Mammary epithelial cell (primary cell): ENCODE results near the gene USH1C.

Source experiments
- EZH2 ChIP-seq: IDR thresholded peaks from 2 replicates; pipeline ENCODE4 v1.6.1; 2012; ENCODE audit warnings: low read length, inconsistent platforms, borderline replicate concordance
- TF ChIP-seq, protein P1 (sequence below), 2 donors: IDR thresholded peaks in 1 of 2; conservative IDR thresholded peaks in 1 of 2; 2 replicates each; pipeline ENCODE4 v1.5.1; 2011 to 2012; ENCODE audit warnings: inconsistent platforms in 2 of 2, low read length in 2 of 2, mild to moderate bottlenecking in 2 of 2, control low read depth in 1 of 2, low read depth in 1 of 2; ENCODE audit not compliant: insufficient read depth in 1 of 2; ENCODE audit errors: extremely low read depth in 1 of 2

DNA sequence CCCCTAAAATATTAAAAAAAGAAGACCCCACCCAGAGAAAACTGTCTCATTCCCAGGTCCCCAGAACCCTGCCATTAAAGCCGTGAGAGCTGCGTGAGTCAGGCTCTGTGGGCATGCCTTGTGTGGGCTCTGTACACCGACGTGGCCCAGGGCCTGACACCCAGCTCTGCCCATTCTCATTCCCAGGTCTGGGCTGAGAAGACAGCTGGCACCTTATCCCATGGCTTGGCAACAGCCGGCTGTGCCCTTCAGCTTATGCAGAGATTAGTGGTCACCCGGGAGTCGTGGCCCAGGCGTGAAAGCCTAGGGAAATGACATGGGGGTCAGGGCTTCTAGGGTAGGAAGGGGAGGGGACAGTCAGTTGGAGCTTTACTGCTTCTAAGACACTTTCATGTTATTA, 34.7 kb upstream of the USH1C start:
- TF ChIP-seq, protein P1, sequence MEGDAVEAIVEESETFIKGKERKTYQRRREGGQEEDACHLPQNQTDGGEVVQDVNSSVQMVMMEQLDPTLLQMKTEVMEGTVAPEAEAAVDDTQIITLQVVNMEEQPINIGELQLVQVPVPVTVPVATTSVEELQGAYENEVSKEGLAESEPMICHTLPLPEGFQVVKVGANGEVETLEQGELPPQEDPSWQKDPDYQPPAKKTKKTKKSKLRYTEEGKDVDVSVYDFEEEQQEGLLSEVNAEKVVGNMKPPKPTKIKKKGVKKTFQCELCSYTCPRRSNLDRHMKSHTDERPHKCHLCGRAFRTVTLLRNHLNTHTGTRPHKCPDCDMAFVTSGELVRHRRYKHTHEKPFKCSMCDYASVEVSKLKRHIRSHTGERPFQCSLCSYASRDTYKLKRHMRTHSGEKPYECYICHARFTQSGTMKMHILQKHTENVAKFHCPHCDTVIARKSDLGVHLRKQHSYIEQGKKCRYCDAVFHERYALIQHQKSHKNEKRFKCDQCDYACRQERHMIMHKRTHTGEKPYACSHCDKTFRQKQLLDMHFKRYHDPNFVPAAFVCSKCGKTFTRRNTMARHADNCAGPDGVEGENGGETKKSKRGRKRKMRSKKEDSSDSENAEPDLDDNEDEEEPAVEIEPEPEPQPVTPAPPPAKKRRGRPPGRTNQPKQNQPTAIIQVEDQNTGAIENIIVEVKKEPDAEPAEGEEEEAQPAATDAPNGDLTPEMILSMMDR (conservative IDR thresholded peaks at IDR 0.05 in 1 of 2, IDR thresholded peaks at IDR 0.05 in 1 of 2; ENCODE audit: extremely low read depth in 1 of 2, insufficient read depth in 1 of 2, low read depth in 1 of 2, low read length in 2 of 2): no peak
- TF ChIP-seq EZH2: no peak
